ENCODE measurements around the gene RIPPLY3. TPM values are rescaled to one million over a fixed set of nuclear protein-coding genes. Genes with fewer than 3 reads are reported as not detected.

The RIPPLY3 gene
- total and polyA plus RNA-seq, 2 of the 13 experiments (the other 11 are each of a cell fraction or from before 2014, with no cell fraction given) = 0.09 to 2.9 TPM

DNA sequence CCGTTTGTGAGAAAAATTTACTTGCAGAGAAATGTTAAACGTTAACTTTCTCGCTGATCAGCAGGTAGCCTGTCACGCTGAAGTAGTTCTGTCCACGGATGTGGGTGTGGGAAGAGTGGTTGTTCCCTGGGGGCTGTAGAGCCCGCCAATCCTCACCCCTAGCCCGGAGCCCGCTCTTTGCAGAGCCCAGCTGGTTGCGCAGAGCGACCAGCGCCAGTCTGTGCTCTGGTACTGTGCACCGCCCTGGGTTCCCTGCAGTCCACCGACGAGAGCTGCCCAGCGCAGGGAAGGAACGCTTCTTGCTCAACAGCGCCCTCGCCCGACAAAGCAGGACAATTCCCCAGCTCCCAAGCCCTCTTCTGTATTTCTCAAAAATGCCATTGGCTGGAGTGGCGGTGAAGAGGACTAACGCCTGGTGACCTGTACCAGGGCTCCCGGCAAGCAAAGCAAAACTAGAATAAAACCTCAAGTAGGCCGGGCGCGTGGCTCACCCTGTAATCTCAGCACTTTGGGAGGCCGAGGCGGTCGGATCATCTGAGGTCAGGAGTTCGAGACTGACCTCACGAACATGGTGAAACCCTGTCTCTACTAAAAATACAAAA lies 3.3 kb downstream of the RIPPLY3 start (continued):
- TF ChIP-seq, protein P1, sequence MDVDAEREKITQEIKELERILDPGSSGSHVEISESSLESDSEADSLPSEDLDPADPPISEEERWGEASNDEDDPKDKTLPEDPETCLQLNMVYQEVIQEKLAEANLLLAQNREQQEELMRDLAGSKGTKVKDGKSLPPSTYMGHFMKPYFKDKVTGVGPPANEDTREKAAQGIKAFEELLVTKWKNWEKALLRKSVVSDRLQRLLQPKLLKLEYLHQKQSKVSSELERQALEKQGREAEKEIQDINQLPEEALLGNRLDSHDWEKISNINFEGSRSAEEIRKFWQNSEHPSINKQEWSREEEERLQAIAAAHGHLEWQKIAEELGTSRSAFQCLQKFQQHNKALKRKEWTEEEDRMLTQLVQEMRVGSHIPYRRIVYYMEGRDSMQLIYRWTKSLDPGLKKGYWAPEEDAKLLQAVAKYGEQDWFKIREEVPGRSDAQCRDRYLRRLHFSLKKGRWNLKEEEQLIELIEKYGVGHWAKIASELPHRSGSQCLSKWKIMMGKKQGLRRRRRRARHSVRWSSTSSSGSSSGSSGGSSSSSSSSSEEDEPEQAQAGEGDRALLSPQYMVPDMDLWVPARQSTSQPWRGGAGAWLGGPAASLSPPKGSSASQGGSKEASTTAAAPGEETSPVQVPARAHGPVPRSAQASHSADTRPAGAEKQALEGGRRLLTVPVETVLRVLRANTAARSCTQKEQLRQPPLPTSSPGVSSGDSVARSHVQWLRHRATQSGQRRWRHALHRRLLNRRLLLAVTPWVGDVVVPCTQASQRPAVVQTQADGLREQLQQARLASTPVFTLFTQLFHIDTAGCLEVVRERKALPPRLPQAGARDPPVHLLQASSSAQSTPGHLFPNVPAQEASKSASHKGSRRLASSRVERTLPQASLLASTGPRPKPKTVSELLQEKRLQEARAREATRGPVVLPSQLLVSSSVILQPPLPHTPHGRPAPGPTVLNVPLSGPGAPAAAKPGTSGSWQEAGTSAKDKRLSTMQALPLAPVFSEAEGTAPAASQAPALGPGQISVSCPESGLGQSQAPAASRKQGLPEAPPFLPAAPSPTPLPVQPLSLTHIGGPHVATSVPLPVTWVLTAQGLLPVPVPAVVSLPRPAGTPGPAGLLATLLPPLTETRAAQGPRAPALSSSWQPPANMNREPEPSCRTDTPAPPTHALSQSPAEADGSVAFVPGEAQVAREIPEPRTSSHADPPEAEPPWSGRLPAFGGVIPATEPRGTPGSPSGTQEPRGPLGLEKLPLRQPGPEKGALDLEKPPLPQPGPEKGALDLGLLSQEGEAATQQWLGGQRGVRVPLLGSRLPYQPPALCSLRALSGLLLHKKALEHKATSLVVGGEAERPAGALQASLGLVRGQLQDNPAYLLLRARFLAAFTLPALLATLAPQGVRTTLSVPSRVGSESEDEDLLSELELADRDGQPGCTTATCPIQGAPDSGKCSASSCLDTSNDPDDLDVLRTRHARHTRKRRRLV (CRISPR knock-in tag; IDR thresholded peaks at IDR 0.05) = no peak
- TF ChIP-seq CBX2 (IDR thresholded peaks at IDR 0.05; ENCODE audit: low read depth, low read length) = no peak
- no peak for TF ChIP-seq CBX2 (CRISPR knock-in tag; IDR thresholded peaks at IDR 0.05; ENCODE audit: low read depth)
- TF ChIP-seq NPAS2 (CRISPR knock-in tag; IDR thresholded peaks at IDR 0.05; ENCODE audit: borderline replicate concordance) = no peak
- TF ChIP-seq, protein P2, sequence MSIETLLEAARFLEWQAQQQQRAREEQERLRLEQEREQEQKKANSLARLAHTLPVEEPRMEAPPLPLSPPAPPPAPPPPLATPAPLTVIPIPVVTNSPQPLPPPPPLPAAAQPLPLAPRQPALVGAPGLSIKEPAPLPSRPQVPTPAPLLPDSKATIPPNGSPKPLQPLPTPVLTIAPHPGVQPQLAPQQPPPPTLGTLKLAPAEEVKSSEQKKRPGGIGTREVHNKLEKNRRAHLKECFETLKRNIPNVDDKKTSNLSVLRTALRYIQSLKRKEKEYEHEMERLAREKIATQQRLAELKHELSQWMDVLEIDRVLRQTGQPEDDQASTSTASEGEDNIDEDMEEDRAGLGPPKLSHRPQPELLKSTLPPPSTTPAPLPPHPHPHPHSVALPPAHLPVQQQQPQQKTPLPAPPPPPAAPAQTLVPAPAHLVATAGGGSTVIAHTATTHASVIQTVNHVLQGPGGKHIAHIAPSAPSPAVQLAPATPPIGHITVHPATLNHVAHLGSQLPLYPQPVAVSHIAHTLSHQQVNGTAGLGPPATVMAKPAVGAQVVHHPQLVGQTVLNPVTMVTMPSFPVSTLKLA (IDR thresholded peaks at IDR 0.05) = no peak
- no peak for TF ChIP-seq BORCS8-MEF2B (CRISPR knock-in tag; IDR thresholded peaks at IDR 0.05)
- TF ChIP-seq GATA4 (IDR thresholded peaks at IDR 0.05; ENCODE audit: borderline replicate concordance, low read depth) = no peak
- 0 out of 2 replicates have a peak, but pooled peaks have one; percentile 36 for TF ChIP-seq ZNF792 (CRISPR knock-in tag; IDR thresholded peaks at IDR 0.05)
- 0 out of 2 replicates have a peak, but pooled peaks have one; percentile 33 for TF ChIP-seq FOXA3 (CRISPR knock-in tag; IDR thresholded peaks at IDR 0.05)
- TF ChIP-seq, protein P3, sequence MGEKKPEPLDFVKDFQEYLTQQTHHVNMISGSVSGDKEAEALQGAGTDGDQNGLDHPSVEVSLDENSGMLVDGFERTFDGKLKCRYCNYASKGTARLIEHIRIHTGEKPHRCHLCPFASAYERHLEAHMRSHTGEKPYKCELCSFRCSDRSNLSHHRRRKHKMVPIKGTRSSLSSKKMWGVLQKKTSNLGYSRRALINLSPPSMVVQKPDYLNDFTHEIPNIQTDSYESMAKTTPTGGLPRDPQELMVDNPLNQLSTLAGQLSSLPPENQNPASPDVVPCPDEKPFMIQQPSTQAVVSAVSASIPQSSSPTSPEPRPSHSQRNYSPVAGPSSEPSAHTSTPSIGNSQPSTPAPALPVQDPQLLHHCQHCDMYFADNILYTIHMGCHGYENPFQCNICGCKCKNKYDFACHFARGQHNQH (CRISPR knock-in tag; IDR thresholded peaks at IDR 0.05) = no peak; the same call in 1 of the 2 replicates
- no peak for TF ChIP-seq ZNF329 (CRISPR knock-in tag; IDR thresholded peaks at IDR 0.05; ENCODE audit: low read depth)
- no peak; the same call in 1 of the 2 replicates for TF ChIP-seq PITX1 (CRISPR knock-in tag; IDR thresholded peaks at IDR 0.05)
- no peak for TF ChIP-seq U2AF1 (optimal IDR thresholded peaks at IDR 0.05; ENCODE audit: low read depth, low read length)
- TF ChIP-seq, protein P4, sequence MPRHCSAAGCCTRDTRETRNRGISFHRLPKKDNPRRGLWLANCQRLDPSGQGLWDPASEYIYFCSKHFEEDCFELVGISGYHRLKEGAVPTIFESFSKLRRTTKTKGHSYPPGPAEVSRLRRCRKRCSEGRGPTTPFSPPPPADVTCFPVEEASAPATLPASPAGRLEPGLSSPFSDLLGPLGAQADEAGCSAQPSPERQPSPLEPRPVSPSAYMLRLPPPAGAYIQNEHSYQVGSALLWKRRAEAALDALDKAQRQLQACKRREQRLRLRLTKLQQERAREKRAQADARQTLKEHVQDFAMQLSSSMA (CRISPR knock-in tag; IDR thresholded peaks at IDR 0.05) = no peak
- no peak for TF ChIP-seq ATM (IDR thresholded peaks at IDR 0.05; ENCODE audit: borderline replicate concordance)
- TF ChIP-seq KAT8 (CRISPR knock-in tag; IDR thresholded peaks at IDR 0.05) = peak; percentile 49; the same call in 1 of the 2 replicates
- TF ChIP-seq ZEB1 (IDR thresholded peaks at IDR 0.05; ENCODE audit: insufficient replicate concordance, low read depth) = no peak
- no peak for TF ChIP-seq ZSCAN20 (CRISPR knock-in tag; IDR thresholded peaks at IDR 0.05; ENCODE audit: borderline replicate concordance)
- no peak for TF ChIP-seq SKI (IDR thresholded peaks at IDR 0.05; ENCODE audit: partially characterized antibody)
- TF ChIP-seq ZNF44 (CRISPR knock-in tag; IDR thresholded peaks at IDR 0.05) = no peak
- peak; percentile 39; the same call in 1 of the 2 replicates for TF ChIP-seq MED1 (CRISPR knock-in tag; IDR thresholded peaks at IDR 0.05)
- TF ChIP-seq BRD4 (CRISPR knock-in tag; IDR thresholded peaks at IDR 0.05) = no peak

All from HepG2 (cell line).